SIG-M5 treated with dmso at 0.1 percent for 504 hours (cell line): Measurements from ENCODE around the gene SLC6A8.
"Not testable (repeated sequence)": the region's sequence is repeated elsewhere in the genome, so short reads cannot be mapped to it uniquely, and the experiment has no call there.

Experiments used
- DNase-seq: peaks from one replicate; lab custom pipeline; 2025; ENCODE audit not compliant: unreplicated experiment; lab: John Stamatoyannopoulos, UW

Gene SLC6A8

GRCh38 chrX:153744210-153745066 is 56.7 kb downstream of the SLC6A8 start:
- no peak for DNase-seq

DNA sequence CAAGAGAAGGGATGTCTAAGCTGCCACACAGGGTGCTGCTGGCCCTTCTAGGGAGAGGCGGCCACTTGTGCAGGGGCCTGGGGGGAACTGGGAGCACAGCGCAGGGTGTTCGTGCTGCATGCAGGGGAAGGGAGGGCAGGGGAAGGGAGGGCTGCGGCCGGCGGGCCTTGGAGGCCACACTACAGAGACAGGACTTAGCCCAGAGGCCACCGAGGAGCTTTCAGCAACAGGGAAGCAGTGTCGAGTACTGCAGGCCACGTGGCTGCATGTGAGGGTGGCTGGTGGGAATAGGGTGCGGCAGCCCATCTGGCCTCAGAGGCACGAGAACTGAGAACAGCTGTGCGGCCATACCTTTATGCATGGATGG is 57.3 kb downstream of the SLC6A8 start:
- DNase-seq = not testable (repeated sequence)
